Activated CD8-positive, alpha-beta memory T cell treated with anti-CD3 and anti-CD28 coated beads for 48 hours (primary cell): ENCODE data around the gene C6orf118.

Experiments used
- DNase-seq, 3 experiments: peaks; one replicate each; pipeline ENCODE4 v3.0.0-alpha.2; 2020; ENCODE audit warnings: low read depth in 2 of 3, low spot score in 2 of 3

Gene C6orf118

GRCh38 chr6:165245287-165245686 is 64.1 kb downstream of the C6orf118 start:
- no peak for DNase-seq

- DNase-seq: no peak
Observed at GRCh38 chr6:165244524-165245247, 64.7 kb downstream of the C6orf118 start.

- DNase-seq: no peak
Observed at GRCh38 chr6:165243801-165244200, 65.6 kb downstream of the C6orf118 start.

GRCh38 chr6:165236326-165236725 is 73.1 kb downstream of the C6orf118 start:
- DNase-seq: no peak

GRCh38 chr6:165232731-165233488 is 76.5 kb downstream of the C6orf118 start:
- no peak for DNase-seq

GRCh38 chr6:165231581-165232561 is 77.5 kb downstream of the C6orf118 start:
- no peak for DNase-seq

GRCh38 chr6:165231177-165231576 is 78.2 kb downstream of the C6orf118 start:
- DNase-seq: no peak
